ENCODE results near the gene MTRF1. TPM values are rescaled to one million over a fixed set of nuclear protein-coding genes. Genes with fewer than 3 reads are reported as not detected.

MTRF1 gene
- total RNA-seq, 1 experiment from 2014 or later = 11.4 TPM

DNA sequence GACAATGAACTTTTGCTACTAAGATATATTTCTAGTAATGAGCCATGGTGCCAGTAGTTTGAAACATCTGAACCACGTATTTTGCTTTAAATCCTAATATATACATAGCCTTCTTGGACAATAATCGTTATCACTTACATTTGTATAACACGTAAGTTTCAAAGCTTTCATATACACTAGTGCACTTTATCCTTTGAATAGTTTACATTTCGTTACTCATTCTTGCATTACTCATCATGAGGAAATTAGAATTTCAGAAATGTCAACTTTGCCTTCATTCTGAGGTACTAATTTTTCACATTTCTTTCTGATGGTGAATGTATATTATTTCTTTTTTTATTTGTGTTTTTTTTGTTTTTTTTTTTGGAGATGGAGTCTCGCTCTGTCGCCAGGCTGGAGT lies 74.8 kb downstream of the MTRF1 start:
- no peak overlapping the region for H3K4me2 ChIP-seq (ENCODE audit: low read length)
- no peak overlapping the region for H2AFZ ChIP-seq (ENCODE audit: low read depth, low read length, poor library complexity, severe bottlenecking)
- no peaks in the 10 kb centered on the region for H3K27me3 ChIP-seq (ENCODE audit: insufficient read depth, low read length)
- ChIA-PET RAD21 (ENCODE audit: low non-redundant PET in 1 of 2, low total read pairs in 2 of 2, uncharacterized antibody in 2 of 2, unreplicated experiment in 2 of 2) (no interaction called here), POLR2A (no interaction called here), CTCF (no interaction called here)
- no peaks in the 10 kb centered on the region for H3K79me2 ChIP-seq (ENCODE audit: insufficient read depth, low read length)
- H3K4me3 ChIP-seq (replicated peaks in 1 of 2; ENCODE audit: low read depth in 1 of 2, low read length in 2 of 2) = no peak overlapping the region
- H3K4me1 ChIP-seq (ENCODE audit: control insufficient read depth in 1 of 2, insufficient read depth in 2 of 2, low read length in 2 of 2) = no peaks in the 10 kb centered on the region; a peak in 1 of 4 replicates
- H3K36me3 ChIP-seq (ENCODE audit: control insufficient read depth in 1 of 2, insufficient read depth in 2 of 2, low read length in 2 of 2) = no peaks in the 10 kb centered on the region
- H3K9me2 ChIP-seq (ENCODE audit: insufficient read depth) = no peaks in the 10 kb centered on the region
- DNase-seq (ENCODE audit: low read depth, low spot score) = no peak
- intact Hi-C loops (cut with micrococcal nuclease) = no loop called here
- BruUV-seq (replicated peaks) = no TSS peak
- H3K9ac ChIP-seq (ENCODE audit: low read length) = no peak overlapping the region
- no peak for ATAC-seq
- no peak overlapping the region for H3K27ac ChIP-seq (ENCODE audit: low read depth, low read length)
- TF ChIP-seq SP1 (IDR thresholded peaks at IDR 0.05; ENCODE audit: low read depth) (no peak), FOSL1 (IDR thresholded peaks at IDR 0.05; ENCODE audit: low read depth) (no peak), ZNF274 (IDR thresholded peaks at IDR 0.05; ENCODE audit: low read depth, low read length) (no peak), ZBTB33 (IDR thresholded peaks at IDR 0.05; ENCODE audit: extremely low read depth, insufficient replicate concordance, low read length) (no peak), EZH2phosphoT487 (IDR thresholded peaks at IDR 0.05; ENCODE audit: borderline replicate concordance) (no peak), EZH2 (IDR thresholded peaks at IDR 0.05) (no peak), TCF7L2 (IDR thresholded peaks at IDR 0.05; ENCODE audit: borderline replicate concordance, extremely low read depth, insufficient read depth, insufficient read length) (no peak), RAD21 (IDR thresholded peaks at IDR 0.05; ENCODE audit: low read depth) (no peak), SIN3A (IDR thresholded peaks at IDR 0.05; ENCODE audit: low read depth) (no peak), POLR2AphosphoS5 (IDR thresholded peaks at IDR 0.05; ENCODE audit: low read depth, low read length) (no peak), JUND (IDR thresholded peaks at IDR 0.05) (no peak), ELF1 (IDR thresholded peaks at IDR 0.05; ENCODE audit: borderline replicate concordance, low read depth) (no peak)
- TF ChIP-seq, protein P1, sequence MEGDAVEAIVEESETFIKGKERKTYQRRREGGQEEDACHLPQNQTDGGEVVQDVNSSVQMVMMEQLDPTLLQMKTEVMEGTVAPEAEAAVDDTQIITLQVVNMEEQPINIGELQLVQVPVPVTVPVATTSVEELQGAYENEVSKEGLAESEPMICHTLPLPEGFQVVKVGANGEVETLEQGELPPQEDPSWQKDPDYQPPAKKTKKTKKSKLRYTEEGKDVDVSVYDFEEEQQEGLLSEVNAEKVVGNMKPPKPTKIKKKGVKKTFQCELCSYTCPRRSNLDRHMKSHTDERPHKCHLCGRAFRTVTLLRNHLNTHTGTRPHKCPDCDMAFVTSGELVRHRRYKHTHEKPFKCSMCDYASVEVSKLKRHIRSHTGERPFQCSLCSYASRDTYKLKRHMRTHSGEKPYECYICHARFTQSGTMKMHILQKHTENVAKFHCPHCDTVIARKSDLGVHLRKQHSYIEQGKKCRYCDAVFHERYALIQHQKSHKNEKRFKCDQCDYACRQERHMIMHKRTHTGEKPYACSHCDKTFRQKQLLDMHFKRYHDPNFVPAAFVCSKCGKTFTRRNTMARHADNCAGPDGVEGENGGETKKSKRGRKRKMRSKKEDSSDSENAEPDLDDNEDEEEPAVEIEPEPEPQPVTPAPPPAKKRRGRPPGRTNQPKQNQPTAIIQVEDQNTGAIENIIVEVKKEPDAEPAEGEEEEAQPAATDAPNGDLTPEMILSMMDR (IDR thresholded peaks at IDR 0.05 in 2 of 3, conservative IDR thresholded peaks at IDR 0.05 in 1 of 3; ENCODE audit: borderline replicate concordance in 1 of 3, insufficient read depth in 1 of 3, low read depth in 2 of 3, low read length in 2 of 3) = no peak
- H4K20me1 ChIP-seq (ENCODE audit: insufficient read depth) = no peaks in the 10 kb centered on the region
- H3K9me3 ChIP-seq (ENCODE audit: control insufficient read depth in 1 of 2, insufficient read depth in 1 of 2, low read depth in 1 of 2, low read length in 2 of 2) = no peaks in the 10 kb centered on the region
